Measurements from ENCODE around the gene APRT. TPM values are rescaled to one million over a fixed set of nuclear protein-coding genes. Genes with fewer than 3 reads are reported as not detected.

APRT gene
- total and polyA plus RNA-seq, 9 of the 15 experiments (the other 6 are each of a cell fraction or from before 2014, with no cell fraction given): 41.7 to 409 (median 146) TPM

DNA sequence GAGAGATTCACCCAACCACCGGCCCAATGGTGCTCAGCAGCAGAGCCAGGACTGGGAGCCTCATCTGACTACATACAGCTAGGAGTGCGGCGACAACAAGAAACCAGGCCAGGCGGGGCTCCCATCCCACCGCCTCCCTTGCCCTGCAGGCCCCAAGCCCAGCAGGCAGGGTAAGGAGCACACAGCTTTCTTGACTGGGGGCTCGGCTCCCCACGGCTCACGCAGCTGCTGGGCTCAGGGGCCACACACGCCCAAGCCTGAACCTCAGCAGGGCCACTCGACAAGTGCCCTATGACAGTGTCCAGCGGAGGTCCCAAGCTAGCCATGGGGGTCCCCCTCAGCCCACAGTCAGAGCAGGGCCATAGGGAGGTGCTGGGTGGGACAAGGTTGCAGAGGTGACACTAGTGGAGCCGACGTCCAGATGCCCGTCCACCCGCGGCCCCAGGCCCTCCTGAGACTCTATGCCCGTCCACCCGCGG, 40.4 kb downstream of the APRT start (continued):
- peak; percentile 8 for TF ChIP-seq HMGN3 (IDR thresholded peaks at IDR 0.05; ENCODE audit: borderline replicate concordance, extremely low read depth, insufficient read length, low read depth, low read length)
- TF ChIP-seq L3MBTL2 (IDR thresholded peaks at IDR 0.05): no peak; the same call in none of the 2 replicates
- no peak for TF ChIP-seq ZNF431 (CRISPR knock-in tag; IDR thresholded peaks at IDR 0.05)
- no peak for TF ChIP-seq FOXM1 (IDR thresholded peaks at IDR 0.05; ENCODE audit: low read depth)
- TF ChIP-seq FOXM1 (CRISPR knock-in tag; IDR thresholded peaks at IDR 0.05; ENCODE audit: low read depth): peak; percentile 80; the same call in 1 of the 2 replicates
- no peak for TF ChIP-seq LARP7 (IDR thresholded peaks at IDR 0.05)
- TF ChIP-seq PURB (CRISPR knock-in tag; IDR thresholded peaks at IDR 0.05; ENCODE audit: low read depth): no peak
- TF ChIP-seq MXD1 (CRISPR knock-in tag; IDR thresholded peaks at IDR 0.05; ENCODE audit: borderline replicate concordance, poor library complexity, severe bottlenecking): no peak
- TF ChIP-seq TRIM25 (IDR thresholded peaks at IDR 0.05; ENCODE audit: borderline replicate concordance): no peak
- TF ChIP-seq, protein P1, sequence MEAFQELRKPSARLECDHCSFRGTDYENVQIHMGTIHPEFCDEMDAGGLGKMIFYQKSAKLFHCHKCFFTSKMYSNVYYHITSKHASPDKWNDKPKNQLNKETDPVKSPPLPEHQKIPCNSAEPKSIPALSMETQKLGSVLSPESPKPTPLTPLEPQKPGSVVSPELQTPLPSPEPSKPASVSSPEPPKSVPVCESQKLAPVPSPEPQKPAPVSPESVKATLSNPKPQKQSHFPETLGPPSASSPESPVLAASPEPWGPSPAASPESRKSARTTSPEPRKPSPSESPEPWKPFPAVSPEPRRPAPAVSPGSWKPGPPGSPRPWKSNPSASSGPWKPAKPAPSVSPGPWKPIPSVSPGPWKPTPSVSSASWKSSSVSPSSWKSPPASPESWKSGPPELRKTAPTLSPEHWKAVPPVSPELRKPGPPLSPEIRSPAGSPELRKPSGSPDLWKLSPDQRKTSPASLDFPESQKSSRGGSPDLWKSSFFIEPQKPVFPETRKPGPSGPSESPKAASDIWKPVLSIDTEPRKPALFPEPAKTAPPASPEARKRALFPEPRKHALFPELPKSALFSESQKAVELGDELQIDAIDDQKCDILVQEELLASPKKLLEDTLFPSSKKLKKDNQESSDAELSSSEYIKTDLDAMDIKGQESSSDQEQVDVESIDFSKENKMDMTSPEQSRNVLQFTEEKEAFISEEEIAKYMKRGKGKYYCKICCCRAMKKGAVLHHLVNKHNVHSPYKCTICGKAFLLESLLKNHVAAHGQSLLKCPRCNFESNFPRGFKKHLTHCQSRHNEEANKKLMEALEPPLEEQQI (IDR thresholded peaks at IDR 0.05): no peak
- TF ChIP-seq SLC30A9 (CRISPR knock-in tag; IDR thresholded peaks at IDR 0.05): no peak
- TF ChIP-seq E4F1 (CRISPR knock-in tag; IDR thresholded peaks at IDR 0.05; ENCODE audit: borderline replicate concordance): no peak
- no peak for TF ChIP-seq WHSC1 (IDR thresholded peaks at IDR 0.05; ENCODE audit: low read length)
- no peak for TF ChIP-seq HMG20A (CRISPR knock-in tag; conservative IDR thresholded peaks at IDR 0.05)
- TF ChIP-seq CREB1 (IDR thresholded peaks at IDR 0.05): no peak
- TF ChIP-seq CREB1 (CRISPR knock-in tag; IDR thresholded peaks at IDR 0.05): no peak
- no peak for TF ChIP-seq ELF1 (tag; IDR thresholded peaks at IDR 0.05)
- no peak for TF ChIP-seq ZFP30 (CRISPR knock-in tag; IDR thresholded peaks at IDR 0.05; ENCODE audit: borderline replicate concordance)
- TF ChIP-seq SRSF3 (IDR thresholded peaks at IDR 0.05; ENCODE audit: insufficient read depth, low read length): no peak
- TF ChIP-seq VEZF1 (CRISPR knock-in tag; IDR thresholded peaks at IDR 0.05): 0 out of 2 replicates have a peak, but pooled peaks have one; percentile 1
- TF ChIP-seq TARDBP (IDR thresholded peaks at IDR 0.05): no peak
